GM23338 (cell line): Measurements from ENCODE around the gene RGN. TPM values are rescaled to one million over a fixed set of nuclear protein-coding genes. Genes with fewer than 3 reads are reported as not detected.

Experiments used
- ATAC-seq: fragments of 200-7000 bp; cut with Tn5 transposase; 3 replicates; pipeline ENCODE4 v1.9.1; 2020
- DNase-seq: peaks from one replicate; pipeline ENCODE4 v3.0.0-alpha.2; 2015; ENCODE audit warnings: low spot score
- H2AFZ ChIP-seq: fragments of 200-600 bp; sonication (generic); 2 replicates; pipeline ENCODE4 v1.8.0; 2016; ENCODE audit warnings: antibody characterized with exemption, mild to moderate bottlenecking, moderate library complexity
- H3F3A ChIP-seq: fragments of 200-600 bp; sonication (generic); replicated peaks from 2 replicates; pipeline ENCODE4 v1.8.0; 2017; ENCODE audit warnings: antibody characterized with exemption, mixed run types, low read depth
- H3K27ac ChIP-seq: fragments of 200-600 bp; sonication (generic); 2 replicates; pipeline ENCODE4 v1.6.1; 2016; ENCODE audit warnings: low read depth
- H3K27me3 ChIP-seq: fragments of 200-600 bp; sonication (generic); 2 replicates; pipeline ENCODE4 v1.8.0; 2016; ENCODE audit warnings: mild to moderate bottlenecking, mixed run types, moderate library complexity; ENCODE audit not compliant: insufficient read depth
- H3K36me3 ChIP-seq: fragments of 200-600 bp; sonication (generic); 2 replicates; pipeline ENCODE4 v1.8.0; 2016; ENCODE audit warnings: mild to moderate bottlenecking; ENCODE audit not compliant: insufficient read depth
- H3K4me1 ChIP-seq: fragments of 200-600 bp; sonication (generic); 2 replicates; pipeline ENCODE4 v1.8.0; 2016; ENCODE audit warnings: mild to moderate bottlenecking, moderate library complexity; ENCODE audit not compliant: insufficient read depth
- H3K4me2 ChIP-seq: fragments of 200-600 bp; sonication (generic); 2 replicates; pipeline ENCODE4 v1.7.1; 2017; ENCODE audit warnings: mixed run types
- H3K4me3 ChIP-seq: fragments of 200-600 bp; sonication (generic); 2 replicates; pipeline ENCODE4 v1.6.1; 2016; ENCODE audit warnings: mixed run types
- H3K79me2 ChIP-seq: fragments of 200-600 bp; sonication (generic); replicated peaks from 2 replicates; pipeline ENCODE4 v1.8.0; 2017; ENCODE audit warnings: mild to moderate bottlenecking; ENCODE audit not compliant: insufficient read depth
- H3K9me2 ChIP-seq: fragments of 200-600 bp; sonication (generic); 2 replicates; pipeline ENCODE4 v1.8.0; 2017; ENCODE audit not compliant: insufficient read depth
- H4K20me1 ChIP-seq: fragments of 200-600 bp; sonication (generic); replicated peaks from 2 replicates; pipeline ENCODE4 v1.8.0; 2017; ENCODE audit warnings: mild to moderate bottlenecking; ENCODE audit not compliant: insufficient read depth
- H3K27ac Mint-ChIP-seq: 2 replicates; pipeline ENCODE4 v1.8.0; 2020; ENCODE audit warnings: inconsistent platforms, mild to moderate bottlenecking, moderate library complexity, mixed read lengths
- H3K27me3 Mint-ChIP-seq: 3 replicates; pipeline ENCODE4 v1.8.0; 2022; ENCODE audit warnings: low read depth, mild to moderate bottlenecking, moderate library complexity, mixed read lengths, inconsistent platforms; ENCODE audit not compliant: insufficient read depth, poor library complexity
- H3K36me3 Mint-ChIP-seq: 3 replicates; pipeline ENCODE4 v1.8.0; 2021; ENCODE audit warnings: low read depth, mild to moderate bottlenecking, inconsistent platforms, moderate library complexity, mixed read lengths
- H3K4me1 Mint-ChIP-seq: 3 replicates; pipeline ENCODE4 v1.8.0; 2020; ENCODE audit warnings: mild to moderate bottlenecking, inconsistent platforms, mixed read lengths
- H3K4me3 Mint-ChIP-seq: 3 replicates; pipeline ENCODE4 v1.8.0; 2021; ENCODE audit warnings: moderate library complexity, mild to moderate bottlenecking, inconsistent platforms, mixed read lengths
- H3K9me3 Mint-ChIP-seq: 3 replicates; pipeline ENCODE4 v1.8.0; 2020; ENCODE audit warnings: moderate library complexity, mild to moderate bottlenecking, inconsistent platforms, mixed read lengths
- EZH2phosphoT487 ChIP-seq: fragments of 200-600 bp; sonication (generic); IDR thresholded peaks from one replicate; pipeline ENCODE4 v1.8.1; 2018; ENCODE audit warnings: antibody characterized with exemption; ENCODE audit not compliant: unreplicated experiment
- ZNF331 ChIP-seq: fragments of 250-450 bp; sonication (Bioruptor Pico); IDR thresholded peaks from 2 replicates; pipeline ENCODE4 v1.5.0; 2020; ENCODE audit warnings: low read depth, mild to moderate bottlenecking, moderate library complexity
- ZNF462 ChIP-seq: fragments of 250-450 bp; sonication (Bioruptor Pico); IDR thresholded peaks from 2 replicates; pipeline ENCODE4 v1.5.0; 2020; ENCODE audit warnings: mild to moderate bottlenecking, moderate library complexity
- polyA plus RNA-seq: library from polyadenylated mRNA; unstranded; fragments of >200 nt; fragmentation: Nextera tagmentation; extraction: Ambion mirVana; gene quantifications from 2 replicates; pipeline ENCODE4 v1.2.1, GENCODE V29; 2016
- total RNA-seq: library from RNA; depleted of rRNA; stranded (reverse); fragments of >200 nt; shearing (Covaris generic); gene quantifications from 2 replicates; pipeline ENCODE4 v1.2.3, GENCODE V29; 2014
- TF ChIP-seq, protein P1 (sequence below): IDR thresholded peaks from one replicate; pipeline ENCODE4 v1.6.1; 2018; ENCODE audit warnings: antibody characterized with exemption; ENCODE audit not compliant: unreplicated experiment

The RGN gene
- total and polyA plus RNA-seq, 2 experiments from 2014 or later: 5.5 to 6.7 TPM

DNA sequence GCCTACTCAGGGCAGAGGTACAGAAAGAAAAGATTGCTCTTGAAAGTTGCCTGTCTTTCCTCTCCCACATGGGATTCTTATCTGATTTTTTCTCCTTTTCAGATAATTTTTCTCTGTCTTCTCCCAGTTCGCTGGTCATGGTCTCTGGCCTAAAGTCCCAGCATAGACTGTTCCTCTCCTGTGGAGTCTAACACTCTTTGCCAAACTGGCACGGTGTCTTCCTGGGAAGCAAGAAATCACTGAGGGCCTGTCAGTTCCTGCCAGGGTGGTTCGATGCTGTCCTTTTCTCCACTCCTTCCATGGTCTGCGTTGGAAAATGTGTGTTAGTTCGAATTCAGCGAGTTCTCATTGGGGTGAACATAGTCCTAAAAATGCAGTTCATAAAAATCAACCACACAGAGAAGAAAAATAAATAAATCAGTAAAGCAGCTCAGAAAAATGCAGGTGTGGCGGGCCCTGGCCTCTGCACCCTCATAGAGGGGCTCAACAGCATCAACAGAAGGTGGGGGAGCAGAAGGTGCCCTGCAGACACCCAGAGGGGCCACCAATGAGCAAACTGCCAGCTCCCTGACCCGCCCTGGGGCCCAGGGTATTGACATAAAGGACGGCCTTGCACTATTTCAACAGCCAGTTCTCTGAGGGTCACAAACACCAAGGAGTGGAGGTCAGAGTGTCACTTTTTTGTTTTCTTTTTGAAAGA lies 2.1 kb downstream of the RGN start:
- H3K27ac Mint-ChIP-seq: no peak overlapping the region
- Histone ChIP-seq H3K4me1 (no peaks in the 10 kb centered on the region), H3K27ac (no peak overlapping the region), H3F3A (no peaks in the 10 kb centered on the region), H4K20me1 (no peaks in the 10 kb centered on the region), H3K36me3 (no peaks in the 10 kb centered on the region), H2AFZ (no peak overlapping the region), H3K27me3 (no peaks in the 10 kb centered on the region), H3K9me2 (no peaks in the 10 kb centered on the region), H3K4me2 (no peak overlapping the region), H3K4me3 (no peak overlapping the region), H3K79me2 (no peaks in the 10 kb centered on the region)
- no peak overlapping the region for H3K4me3 Mint-ChIP-seq
- H3K9me3 Mint-ChIP-seq: no peaks in the 10 kb centered on the region
- H3K36me3 Mint-ChIP-seq: no peaks in the 10 kb centered on the region
- DNase-seq (no peak), ATAC-seq (no peak)
- no peaks in the 10 kb centered on the region for H3K4me1 Mint-ChIP-seq
- no peaks in the 10 kb centered on the region for H3K27me3 Mint-ChIP-seq
- no peak for TF ChIP-seq EZH2phosphoT487
- no peak for TF ChIP-seq ZNF331
- TF ChIP-seq, protein P1, sequence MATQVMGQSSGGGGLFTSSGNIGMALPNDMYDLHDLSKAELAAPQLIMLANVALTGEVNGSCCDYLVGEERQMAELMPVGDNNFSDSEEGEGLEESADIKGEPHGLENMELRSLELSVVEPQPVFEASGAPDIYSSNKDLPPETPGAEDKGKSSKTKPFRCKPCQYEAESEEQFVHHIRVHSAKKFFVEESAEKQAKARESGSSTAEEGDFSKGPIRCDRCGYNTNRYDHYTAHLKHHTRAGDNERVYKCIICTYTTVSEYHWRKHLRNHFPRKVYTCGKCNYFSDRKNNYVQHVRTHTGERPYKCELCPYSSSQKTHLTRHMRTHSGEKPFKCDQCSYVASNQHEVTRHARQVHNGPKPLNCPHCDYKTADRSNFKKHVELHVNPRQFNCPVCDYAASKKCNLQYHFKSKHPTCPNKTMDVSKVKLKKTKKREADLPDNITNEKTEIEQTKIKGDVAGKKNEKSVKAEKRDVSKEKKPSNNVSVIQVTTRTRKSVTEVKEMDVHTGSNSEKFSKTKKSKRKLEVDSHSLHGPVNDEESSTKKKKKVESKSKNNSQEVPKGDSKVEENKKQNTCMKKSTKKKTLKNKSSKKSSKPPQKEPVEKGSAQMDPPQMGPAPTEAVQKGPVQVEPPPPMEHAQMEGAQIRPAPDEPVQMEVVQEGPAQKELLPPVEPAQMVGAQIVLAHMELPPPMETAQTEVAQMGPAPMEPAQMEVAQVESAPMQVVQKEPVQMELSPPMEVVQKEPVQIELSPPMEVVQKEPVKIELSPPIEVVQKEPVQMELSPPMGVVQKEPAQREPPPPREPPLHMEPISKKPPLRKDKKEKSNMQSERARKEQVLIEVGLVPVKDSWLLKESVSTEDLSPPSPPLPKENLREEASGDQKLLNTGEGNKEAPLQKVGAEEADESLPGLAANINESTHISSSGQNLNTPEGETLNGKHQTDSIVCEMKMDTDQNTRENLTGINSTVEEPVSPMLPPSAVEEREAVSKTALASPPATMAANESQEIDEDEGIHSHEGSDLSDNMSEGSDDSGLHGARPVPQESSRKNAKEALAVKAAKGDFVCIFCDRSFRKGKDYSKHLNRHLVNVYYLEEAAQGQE: no peak
- no peak for TF ChIP-seq ZNF462 (CRISPR knock-in tag)
